HepG2 (cell line): ENCODE data around the gene SLC13A1.

ENCODE experiments used
- ADNP ChIP-seq: sonication (generic); formaldehyde crosslinking; IDR thresholded peaks from 2 replicates; pipeline ENCODE4 v1.4.0; 2020; ENCODE audit warnings: missing genetic modification reagents
- FOXM1 ChIP-seq: sonication (generic); formaldehyde crosslinking; IDR thresholded peaks from 2 replicates; pipeline ENCODE4 v1.5.0; 2020; ENCODE audit warnings: missing genetic modification reagents
- GFI1 ChIP-seq: sonication (generic); formaldehyde crosslinking; IDR thresholded peaks from 2 replicates; pipeline ENCODE4 v1.5.0; 2020; ENCODE audit warnings: missing genetic modification reagents, mild to moderate bottlenecking, borderline replicate concordance
- JUN ChIP-seq: sonication (generic); formaldehyde crosslinking; IDR thresholded peaks from 2 replicates; pipeline ENCODE4 v1.4.0; 2020; ENCODE audit warnings: mild to moderate bottlenecking, missing genetic modification reagents
- NR3C1 ChIP-seq: sonication (generic); formaldehyde crosslinking; IDR thresholded peaks from 2 replicates; pipeline ENCODE4 v1.4.0; 2020; ENCODE audit warnings: missing genetic modification reagents
- SMYD3 ChIP-seq: sonication (generic); formaldehyde crosslinking; IDR thresholded peaks from 2 replicates; pipeline ENCODE4 v1.8.1; 2023; ENCODE audit warnings: mild to moderate bottlenecking, missing genetic modification reagents
- ZBTB20 ChIP-seq: sonication (generic); formaldehyde crosslinking; IDR thresholded peaks from 2 replicates; pipeline ENCODE4 v1.8.1; 2023; ENCODE audit warnings: missing genetic modification reagents, low read depth, mild to moderate bottlenecking, borderline replicate concordance
- TF ChIP-seq, protein P1 (sequence below): IDR thresholded peaks from 2 replicates; pipeline ENCODE4 v1.6.1; 2012; ENCODE audit warnings: inconsistent platforms

DNA sequence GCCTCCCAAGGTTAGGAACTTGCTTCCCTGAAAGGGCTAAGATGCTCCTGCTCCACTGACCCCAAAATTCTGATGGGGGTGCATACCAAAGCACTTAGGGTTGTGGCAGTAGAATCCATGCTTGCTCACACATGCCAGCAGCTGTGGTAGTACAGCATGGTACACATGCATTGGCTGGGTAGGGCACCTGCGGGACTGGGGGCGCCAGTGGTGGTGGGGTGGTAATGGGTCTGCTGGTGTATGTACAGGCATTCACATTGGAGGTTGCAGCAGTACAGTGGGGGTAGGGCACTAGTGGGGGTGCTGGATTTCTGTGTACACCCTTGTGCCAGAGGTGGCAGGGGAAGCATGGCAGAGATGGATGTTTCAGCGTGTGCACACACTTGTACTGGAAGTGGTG is 132.0 kb downstream of the SLC13A1 start:
- TF ChIP-seq ADNP (CRISPR knock-in tag) (no peak), SMYD3 (CRISPR knock-in tag) (no peak), FOXM1 (CRISPR knock-in tag) (no peak), JUN (no peak), GFI1 (no peak), NR3C1 (no peak), ZBTB20 (CRISPR knock-in tag) (no peak)
- TF ChIP-seq, protein P1, sequence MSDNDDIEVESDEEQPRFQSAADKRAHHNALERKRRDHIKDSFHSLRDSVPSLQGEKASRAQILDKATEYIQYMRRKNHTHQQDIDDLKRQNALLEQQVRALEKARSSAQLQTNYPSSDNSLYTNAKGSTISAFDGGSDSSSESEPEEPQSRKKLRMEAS = no peak
